Tibial nerve (tissue), 4 donors: ENCODE results near the gene LRP8. TPM values are rescaled to one million over a fixed set of nuclear protein-coding genes. Genes with fewer than 3 reads are reported as not detected.

Experiments used
- DNase-seq, 2 donors: peaks; one replicate each; pipeline ENCODE4 v3.0.0-alpha.2; 2019; ENCODE audit warnings: low spot score in 2 of 2
- H3K27ac ChIP-seq, 4 donors: fragments of 200-600 bp; sonication (generic) in 3 of 4; one replicate each; pipeline ENCODE4 v1.5.1; 2017 to 2019; ENCODE audit warnings: mild to moderate bottlenecking in 1 of 4
- H3K27me3 ChIP-seq, 2 donors: fragments of 200-600 bp; sonication (generic) in 1 of 2; one replicate each; pipeline versions ENCODE4 v1.5.1 to v1.6.0; 2017 to 2019
- H3K36me3 ChIP-seq, 3 donors: fragments of 200-600 bp; sonication (generic); one replicate each; pipeline ENCODE4 v1.5.1; 2018 to 2019
- H3K4me1 ChIP-seq, 4 donors: fragments of 200-600 bp; sonication (generic) in 3 of 4; one replicate each; pipeline ENCODE4 v1.5.1; 2017 to 2019
- H3K4me3 ChIP-seq, 4 donors: fragments of 200-600 bp; sonication (generic) in 3 of 4; one replicate each; pipeline ENCODE4 v1.5.1; 2017 to 2019; ENCODE audit warnings: mild to moderate bottlenecking in 1 of 4, moderate library complexity in 1 of 4
- H3K9me3 ChIP-seq, 4 donors: fragments of 200-600 bp; sonication (generic) in 3 of 4; one replicate each; pipeline ENCODE4 v1.5.1; 2017 to 2019
- EP300 ChIP-seq, 2 donors: sonication (generic); formaldehyde crosslinking; IDR thresholded peaks; one replicate each; pipeline ENCODE4 v1.6.1; 2017; ENCODE audit warnings: antibody characterized with exemption in 2 of 2, mild to moderate bottlenecking in 1 of 2
- POLR2A ChIP-seq, 2 donors: fragments of 450-650 bp; IDR thresholded peaks; one replicate each; pipeline ENCODE4 v1.6.1; 2017; ENCODE audit warnings: antibody characterized with exemption in 2 of 2, mild to moderate bottlenecking in 2 of 2, moderate library complexity in 2 of 2
- WGBS, 2 donors: methylation state at CpG; one replicate each; pipeline ENCODE4 v1.1.5; 2018; 5-methylcytosine and 5-hydroxymethylcytosine counted together
- total RNA-seq, 4 donors: library from RNA; depleted of rRNA; stranded (reverse); fragments of >200 nt; gene quantifications; one replicate each; pipeline ENCODE4 v1.1.0, GENCODE V29; 2016
- TF ChIP-seq, protein P1 (sequence below), 5 experiments: fragments of 200-600 bp in 3 of 5; fragments of 450-650 bp in 2 of 5; sonication (generic) in 3 of 5; IDR thresholded peaks; one replicate each; pipeline ENCODE4 v1.5.1; 2016 to 2019; ENCODE audit warnings: antibody characterized with exemption in 5 of 5, mild to moderate bottlenecking in 3 of 5, moderate library complexity in 2 of 5

The LRP8 gene
- total RNA-seq, 4 donors from 2014 or later: 2.2 to 15.0 (median 2.5) TPM

DNA sequence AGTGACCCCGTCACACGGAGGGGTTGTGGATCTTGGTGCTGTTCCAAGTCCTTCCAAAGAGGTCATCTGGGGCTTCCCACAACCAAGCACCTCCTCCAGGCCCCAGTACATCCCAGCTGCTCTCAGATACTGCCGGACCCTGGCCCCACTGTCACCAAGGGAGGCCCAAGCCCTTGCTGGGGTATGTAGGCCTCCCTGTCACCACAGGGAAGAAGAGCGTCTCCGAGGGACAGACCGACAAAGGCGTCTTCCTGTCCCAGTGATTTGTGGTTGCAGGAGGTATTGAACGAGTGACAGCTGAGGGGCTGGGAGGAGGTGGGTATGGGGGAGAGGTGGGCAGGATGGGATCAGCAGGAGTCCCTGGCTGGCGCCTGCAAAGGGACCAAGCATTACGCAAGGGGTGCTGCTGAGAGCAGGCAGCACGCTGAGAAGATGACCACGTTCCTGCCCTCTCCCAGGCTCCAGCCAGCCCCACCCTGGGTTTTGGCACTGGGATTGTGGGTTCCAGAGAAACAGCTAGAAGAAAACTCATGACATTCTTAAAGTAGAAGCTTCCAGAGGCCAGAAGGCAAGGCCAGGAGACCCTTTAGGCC lies 29.7 kb downstream of the LRP8 start:
- Histone ChIP-seq H3K27ac (no peak overlapping the region), H3K36me3 (no peaks in the 10 kb centered on the region), H3K27me3 (no peaks in the 10 kb centered on the region), H3K4me3 (no peak overlapping the region), H3K9me3 (no peaks in the 10 kb centered on the region), H3K4me1 (peaks cover 0 to 36% (median 0%) of the 10 kb centered on the region in 4 donors)
- DNase-seq: no peak
- 59% methylated on average over 12 of the region's 12 CpGs for WGBS, 2 donors
- TF ChIP-seq EP300 (IDR thresholded peaks at IDR 0.05) (no peak), POLR2A (IDR thresholded peaks at IDR 0.05) (no peak)
- TF ChIP-seq, protein P1, sequence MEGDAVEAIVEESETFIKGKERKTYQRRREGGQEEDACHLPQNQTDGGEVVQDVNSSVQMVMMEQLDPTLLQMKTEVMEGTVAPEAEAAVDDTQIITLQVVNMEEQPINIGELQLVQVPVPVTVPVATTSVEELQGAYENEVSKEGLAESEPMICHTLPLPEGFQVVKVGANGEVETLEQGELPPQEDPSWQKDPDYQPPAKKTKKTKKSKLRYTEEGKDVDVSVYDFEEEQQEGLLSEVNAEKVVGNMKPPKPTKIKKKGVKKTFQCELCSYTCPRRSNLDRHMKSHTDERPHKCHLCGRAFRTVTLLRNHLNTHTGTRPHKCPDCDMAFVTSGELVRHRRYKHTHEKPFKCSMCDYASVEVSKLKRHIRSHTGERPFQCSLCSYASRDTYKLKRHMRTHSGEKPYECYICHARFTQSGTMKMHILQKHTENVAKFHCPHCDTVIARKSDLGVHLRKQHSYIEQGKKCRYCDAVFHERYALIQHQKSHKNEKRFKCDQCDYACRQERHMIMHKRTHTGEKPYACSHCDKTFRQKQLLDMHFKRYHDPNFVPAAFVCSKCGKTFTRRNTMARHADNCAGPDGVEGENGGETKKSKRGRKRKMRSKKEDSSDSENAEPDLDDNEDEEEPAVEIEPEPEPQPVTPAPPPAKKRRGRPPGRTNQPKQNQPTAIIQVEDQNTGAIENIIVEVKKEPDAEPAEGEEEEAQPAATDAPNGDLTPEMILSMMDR (IDR thresholded peaks at IDR 0.05): no peak

DNA sequence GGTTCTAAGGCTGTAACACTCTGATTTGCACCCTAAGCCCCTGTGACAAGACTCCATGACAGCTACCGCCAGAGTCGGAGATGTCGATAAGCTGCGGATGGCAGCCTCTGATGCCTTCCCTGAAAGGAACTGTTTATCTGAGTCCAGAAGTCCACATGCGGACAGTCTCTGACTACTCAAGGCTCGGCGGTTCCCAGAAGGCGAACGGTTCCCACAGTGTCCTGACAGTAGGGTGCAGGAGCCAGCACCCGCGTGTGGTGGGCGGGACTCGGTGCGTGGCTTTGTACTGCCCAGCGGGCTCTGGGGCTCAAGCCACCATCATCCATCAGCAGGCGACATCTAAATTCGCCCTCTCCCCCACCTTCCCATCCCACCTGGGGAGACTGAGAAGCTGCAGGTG lies 30.7 kb downstream of the LRP8 start:
- DNase-seq: no peak
- H3K4me1 ChIP-seq: peaks cover 0 to 44% (median 0%) of the 10 kb centered on the region in 4 donors
- no peaks in the 10 kb centered on the region for H3K27me3 ChIP-seq
- no peak overlapping the region for H3K27ac ChIP-seq
- no peaks in the 10 kb centered on the region for H3K36me3 ChIP-seq
- WGBS, 2 donors: 93% methylated on average over 14 to 16 of the region's 17 CpGs
- H3K9me3 ChIP-seq: no peaks in the 10 kb centered on the region
- H3K4me3 ChIP-seq: no peak overlapping the region
- TF ChIP-seq, protein P1 (IDR thresholded peaks at IDR 0.05): no peak
- TF ChIP-seq EP300 (IDR thresholded peaks at IDR 0.05): no peak
- TF ChIP-seq POLR2A (IDR thresholded peaks at IDR 0.05): no peak

DNA sequence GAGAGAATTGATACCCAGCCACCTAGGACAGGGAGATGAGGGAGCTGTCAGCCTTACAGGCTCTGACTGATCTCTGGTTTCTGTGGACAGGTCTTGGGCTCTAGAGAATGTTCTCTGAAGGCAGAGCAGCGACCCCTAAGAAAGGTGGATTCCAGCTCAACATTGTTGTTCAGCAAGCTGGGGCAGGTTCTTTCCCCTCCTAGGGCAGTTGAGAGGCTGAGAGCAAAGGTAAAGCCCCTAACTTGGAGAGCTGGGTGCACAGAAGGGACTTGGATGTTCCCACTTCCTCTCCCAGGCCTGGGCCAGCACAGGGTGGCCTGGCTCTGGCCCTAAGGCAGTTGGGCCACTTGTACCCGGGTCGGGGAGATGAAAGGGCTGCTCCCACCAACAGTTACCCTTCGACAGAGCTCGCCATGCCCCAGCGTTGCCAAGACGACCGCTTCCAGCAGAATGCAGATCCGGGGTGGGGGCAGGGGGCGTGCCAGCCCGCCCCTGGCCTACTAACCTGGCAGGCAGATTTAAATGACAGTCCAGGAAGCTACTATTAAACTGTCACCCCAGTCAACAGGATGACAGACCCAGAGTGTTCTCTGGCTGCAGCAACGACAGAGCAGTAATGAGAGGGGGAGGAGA lies 31.6 kb downstream of the LRP8 start:
- TF ChIP-seq, protein P1 (IDR thresholded peaks at IDR 0.05): no peak
- TF ChIP-seq EP300 (IDR thresholded peaks at IDR 0.05) (no peak), POLR2A (IDR thresholded peaks at IDR 0.05) (no peak)
- Histone ChIP-seq H3K36me3 (no peaks in the 10 kb centered on the region), H3K9me3 (no peaks in the 10 kb centered on the region), H3K27ac (no peak overlapping the region), H3K4me1 (peaks cover 0 to 44% (median 0%) of the 10 kb centered on the region in 4 donors), H3K4me3 (no peak overlapping the region), H3K27me3 (no peaks in the 10 kb centered on the region)
- 59 to 68% methylated on average over 6 to 12 of the region's 12 CpGs for WGBS, 2 donors
- no peak for DNase-seq

DNA sequence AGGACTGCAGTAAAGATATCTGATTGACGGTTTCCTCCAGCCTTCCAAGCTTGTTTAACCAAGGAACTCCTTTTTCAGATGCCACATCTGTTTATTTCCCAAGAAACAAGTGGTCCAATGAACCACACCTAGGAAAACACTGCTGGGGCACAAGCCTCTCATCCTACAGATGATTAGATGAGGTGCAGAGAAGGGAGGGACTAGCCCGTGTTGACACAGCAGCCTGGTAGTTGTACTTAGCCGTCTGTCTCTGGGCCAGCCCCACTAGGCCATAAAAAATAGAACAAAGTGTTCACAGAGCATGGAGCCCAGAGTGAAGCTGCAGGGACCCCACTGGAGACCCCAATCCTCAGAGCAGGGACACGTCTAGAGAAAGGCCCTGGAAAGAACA lies 32.1 kb downstream of the LRP8 start:
- H3K4me3 ChIP-seq: no peak overlapping the region
- WGBS, 2 donors: 53 to 59% methylated on average over 4 of the region's 4 CpGs
- no peaks in the 10 kb centered on the region for H3K36me3 ChIP-seq
- H3K4me1 ChIP-seq: peaks cover 0 to 44% (median 0%) of the 10 kb centered on the region in 4 donors
- no peak for DNase-seq
- H3K9me3 ChIP-seq: no peaks in the 10 kb centered on the region
- H3K27ac ChIP-seq: no peak overlapping the region
- H3K27me3 ChIP-seq: no peaks in the 10 kb centered on the region
- TF ChIP-seq, protein P1 (IDR thresholded peaks at IDR 0.05): no peak
- TF ChIP-seq POLR2A (IDR thresholded peaks at IDR 0.05) (no peak), EP300 (IDR thresholded peaks at IDR 0.05) (no peak)

DNA sequence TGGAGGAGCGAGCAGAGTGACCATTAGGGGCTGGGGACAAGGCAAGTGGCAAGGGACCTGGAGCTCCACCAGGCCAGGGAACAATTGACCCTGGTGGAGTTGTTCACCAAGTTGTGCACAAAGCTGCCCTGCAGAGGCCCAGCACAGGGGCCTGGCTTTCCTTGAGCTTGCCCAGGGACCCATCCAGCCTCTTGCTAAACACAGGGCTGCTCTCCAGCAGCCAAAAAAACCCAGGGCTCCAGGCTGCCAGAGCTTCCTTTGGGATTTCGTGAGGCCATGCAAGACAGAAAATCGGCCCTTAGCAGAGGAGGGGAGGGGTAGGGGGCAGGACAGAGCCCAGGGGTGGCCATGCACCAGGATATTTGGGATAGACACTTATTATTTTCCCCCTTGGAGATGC lies 32.6 kb downstream of the LRP8 start:
- no peak for TF ChIP-seq EP300 (IDR thresholded peaks at IDR 0.05)
- TF ChIP-seq, protein P1 (IDR thresholded peaks at IDR 0.05): no peak
- no peak for DNase-seq
- no peaks in the 10 kb centered on the region for H3K36me3 ChIP-seq
- H3K4me1 ChIP-seq: peaks cover 0 to 44% (median 0%) of the 10 kb centered on the region in 4 donors
- no peak overlapping the region for H3K4me3 ChIP-seq
- H3K27me3 ChIP-seq: no peaks in the 10 kb centered on the region
- H3K27ac ChIP-seq: no peak overlapping the region
- no peaks in the 10 kb centered on the region for H3K9me3 ChIP-seq
- WGBS, 2 donors: 80 to 90% methylated on average over 3 of the region's 3 CpGs
